Measurements from ENCODE around the gene PTP4A2. TPM values are rescaled to one million over a fixed set of nuclear protein-coding genes. Genes with fewer than 3 reads are reported as not detected.

PTP4A2 gene
- polyA plus RNA-seq, 1 of the 3 experiments (the other 2 are of a cell fraction): 41.7 TPM

DNA sequence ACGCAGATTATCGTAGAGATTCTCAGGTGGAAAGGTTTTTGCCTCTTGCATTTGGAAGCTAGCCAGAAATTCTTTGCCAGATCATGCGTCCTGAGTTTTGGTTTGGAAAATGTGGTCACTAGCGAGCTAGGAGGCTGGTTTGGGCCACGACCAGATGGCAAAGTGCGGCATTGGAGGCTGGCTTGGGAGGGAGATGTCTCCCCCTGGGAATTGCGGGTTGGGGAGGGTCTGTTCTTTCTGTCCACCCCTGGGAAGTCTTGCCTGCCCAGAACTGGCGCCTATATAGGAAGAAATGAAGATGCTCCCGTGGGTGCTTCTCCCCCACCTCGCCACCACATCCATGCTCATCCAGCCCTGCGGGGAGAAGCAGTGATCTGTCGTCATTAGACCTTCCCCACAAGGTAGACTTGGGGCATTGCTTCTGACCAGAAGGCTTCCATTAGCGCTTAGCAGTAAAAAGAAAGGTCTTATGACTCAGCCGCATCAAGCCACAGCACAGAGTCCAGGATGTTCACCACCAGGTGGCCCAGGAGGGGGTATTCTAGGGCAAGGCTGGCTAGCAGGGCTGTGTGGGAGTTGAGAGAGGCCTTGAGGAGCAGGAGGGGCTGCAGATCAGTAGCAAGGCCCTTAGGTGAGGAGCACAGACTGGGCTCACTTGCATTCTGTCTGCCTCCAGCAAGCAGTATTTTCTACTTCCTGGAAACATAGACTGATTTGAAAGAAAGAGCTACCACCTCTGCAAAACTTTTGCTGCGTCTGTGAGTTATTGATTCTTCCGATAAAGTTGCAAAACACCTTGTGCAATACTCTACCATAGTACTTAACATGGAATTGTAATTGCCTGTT, 1.5 kb upstream of the PTP4A2 start:
- H3K9me3 ChIP-seq: no peaks in the 10 kb centered on the region
- H3K4me1 ChIP-seq (ENCODE audit: control insufficient read depth in 1 of 2, insufficient read depth in 2 of 2, low read depth in 1 of 2, low read length in 1 of 2): peaks cover 10 to 30% of the 10 kb centered on the region in 2 experiments
- peaks cover 28% of the 10 kb centered on the region for H4K20me1 ChIP-seq (ENCODE audit: insufficient read depth)
- peak overlapping the region; percentile 6 to 69; a peak in 1 of 4 replicates for H3K27ac ChIP-seq (ENCODE audit: low read depth in 2 of 2, low read length in 1 of 2)
- no peaks in the 10 kb centered on the region for H3K27me3 ChIP-seq (ENCODE audit: insufficient read depth)
- H3K9me2 ChIP-seq: no peaks in the 10 kb centered on the region
- WGBS (ENCODE audit: low lambda C conversion rate): 71% methylated on average over 15 of the region's 16 CpGs
- TF ChIP-seq ELF1 (IDR thresholded peaks at IDR 0.05): no peak
- peak; percentile 63 for TF ChIP-seq SMC3 (IDR thresholded peaks at IDR 0.05; ENCODE audit: low read depth, low read length)
- no peak for TF ChIP-seq GATA2 (CRISPR knock-in tag; IDR thresholded peaks at IDR 0.05)
- peak; percentile 61 for TF ChIP-seq FOSL2 (IDR thresholded peaks at IDR 0.05; ENCODE audit: borderline replicate concordance, low read depth)
- peak; percentile 61; the same call in 1 of the 2 replicates for TF ChIP-seq TCF12 (IDR thresholded peaks at IDR 0.05)
- peak; percentile 52 for TF ChIP-seq RAD21 (IDR thresholded peaks at IDR 0.05; ENCODE audit: low read length)
- TF ChIP-seq NFIC (IDR thresholded peaks at IDR 0.05; ENCODE audit: borderline replicate concordance): no peak
- TF ChIP-seq, protein P1, sequence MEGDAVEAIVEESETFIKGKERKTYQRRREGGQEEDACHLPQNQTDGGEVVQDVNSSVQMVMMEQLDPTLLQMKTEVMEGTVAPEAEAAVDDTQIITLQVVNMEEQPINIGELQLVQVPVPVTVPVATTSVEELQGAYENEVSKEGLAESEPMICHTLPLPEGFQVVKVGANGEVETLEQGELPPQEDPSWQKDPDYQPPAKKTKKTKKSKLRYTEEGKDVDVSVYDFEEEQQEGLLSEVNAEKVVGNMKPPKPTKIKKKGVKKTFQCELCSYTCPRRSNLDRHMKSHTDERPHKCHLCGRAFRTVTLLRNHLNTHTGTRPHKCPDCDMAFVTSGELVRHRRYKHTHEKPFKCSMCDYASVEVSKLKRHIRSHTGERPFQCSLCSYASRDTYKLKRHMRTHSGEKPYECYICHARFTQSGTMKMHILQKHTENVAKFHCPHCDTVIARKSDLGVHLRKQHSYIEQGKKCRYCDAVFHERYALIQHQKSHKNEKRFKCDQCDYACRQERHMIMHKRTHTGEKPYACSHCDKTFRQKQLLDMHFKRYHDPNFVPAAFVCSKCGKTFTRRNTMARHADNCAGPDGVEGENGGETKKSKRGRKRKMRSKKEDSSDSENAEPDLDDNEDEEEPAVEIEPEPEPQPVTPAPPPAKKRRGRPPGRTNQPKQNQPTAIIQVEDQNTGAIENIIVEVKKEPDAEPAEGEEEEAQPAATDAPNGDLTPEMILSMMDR (IDR thresholded peaks at IDR 0.05): peak; percentile 66
- TF ChIP-seq TAF1 (IDR thresholded peaks at IDR 0.05; ENCODE audit: borderline replicate concordance, low read depth, low read length): no peak
- H2AFZ ChIP-seq (ENCODE audit: low read depth): no peak overlapping the region; the same call in 1 of the 2 replicates
- ChIA-PET CTCF (interaction anchor here (0.6 to 3.7 kb wide), 11 partner anchors 9 to 586 kb away, joined by 3 to 40 read pairs (median 4); no protein-coding TSS in a partner anchor), POLR2A (interaction anchor here (0.8 kb wide), 1 partner anchor 12 kb away, joined by 3 read pairs; no protein-coding TSS in a partner anchor)
- no peak overlapping the region for H3K4me3 ChIP-seq (ENCODE audit: low read depth in 2 of 2, low read length in 1 of 2)
- peaks cover 30% of the 10 kb centered on the region for H3K79me2 ChIP-seq (ENCODE audit: insufficient read depth)
- peaks cover 18% of the 10 kb centered on the region for H3F3A ChIP-seq (replicated peaks; ENCODE audit: insufficient read depth)
- peak; percentile 62 for DNase-seq
- H3K9ac ChIP-seq: no peak overlapping the region
- no peaks in the 10 kb centered on the region for H3K36me3 ChIP-seq (replicated peaks in 1 of 2; ENCODE audit: control insufficient read depth in 1 of 2, insufficient read depth in 2 of 2, low read length in 1 of 2)
- no peak overlapping the region for H3K4me2 ChIP-seq

DNA sequence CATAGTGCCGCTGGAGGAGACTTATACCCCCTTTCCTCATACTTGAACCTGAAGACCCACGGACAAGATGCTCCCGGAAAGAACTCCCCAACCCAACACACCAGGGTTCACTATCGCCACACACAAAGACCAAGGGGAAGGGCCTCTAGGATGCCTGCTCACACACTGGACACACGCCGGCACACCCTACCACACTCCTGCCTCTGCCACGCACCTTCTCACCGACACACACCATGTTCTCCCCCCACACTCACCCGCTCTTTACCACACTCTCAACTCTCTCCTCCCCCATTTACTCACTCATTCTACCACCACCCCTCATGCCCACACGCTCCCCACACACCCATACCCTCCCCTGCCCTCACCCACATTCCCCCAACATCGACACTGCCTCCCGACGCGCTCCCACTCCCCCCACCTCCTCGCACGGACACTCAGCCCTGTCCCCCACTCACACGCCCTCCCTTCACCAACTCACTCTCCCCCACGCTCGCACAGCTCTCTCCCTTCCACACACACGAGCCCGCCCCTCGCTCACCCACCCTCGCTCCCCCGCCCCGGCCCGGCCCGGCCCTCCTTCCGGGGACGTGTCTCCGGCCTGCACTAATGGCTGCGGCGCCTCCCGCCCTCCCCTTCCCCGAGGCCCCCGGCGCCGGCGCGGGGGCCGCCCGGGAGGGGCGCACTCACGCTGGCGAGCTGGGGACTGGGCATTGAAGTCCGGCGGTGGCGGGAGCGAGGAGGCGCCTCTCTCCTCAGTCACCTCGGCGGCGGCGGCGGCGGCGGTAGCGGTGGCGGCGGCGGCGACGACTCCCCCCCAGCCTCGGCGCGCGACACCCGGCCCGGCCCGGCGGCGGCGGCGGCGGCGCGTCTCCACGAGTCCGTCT, 626 bp downstream of the PTP4A2 start:
- H2AFZ ChIP-seq (ENCODE audit: low read depth): no peak overlapping the region
- ChIA-PET CTCF (interaction anchor here (0.5 to 3.7 kb wide), 21 partner anchors 11 to 273 kb away, joined by 3 to 40 read pairs (median 4); no protein-coding TSS in a partner anchor), POLR2A (interaction anchor here (0.6 to 1.5 kb wide), 6 partner anchors 10 to 183 kb away, joined by 3 to 4 read pairs (median 3); no protein-coding TSS in a partner anchor)
- H4K20me1 ChIP-seq (ENCODE audit: insufficient read depth): peaks cover 49% of the 10 kb centered on the region
- H3F3A ChIP-seq (replicated peaks; ENCODE audit: insufficient read depth): peaks cover 38% of the 10 kb centered on the region
- peak overlapping the region; percentile 66 for H3K9ac ChIP-seq
- peaks cover 52% of the 10 kb centered on the region for H3K79me2 ChIP-seq (ENCODE audit: insufficient read depth)
- peaks cover 13 to 51% of the 10 kb centered on the region in 2 experiments for H3K4me1 ChIP-seq (ENCODE audit: control insufficient read depth in 1 of 2, insufficient read depth in 2 of 2, low read depth in 1 of 2, low read length in 1 of 2)
- peak; percentile 89 for DNase-seq
- H3K4me3 ChIP-seq (ENCODE audit: low read depth in 2 of 2, low read length in 1 of 2): peak overlapping the region; percentile 58 to 78
- H3K27ac ChIP-seq (ENCODE audit: low read depth in 2 of 2, low read length in 1 of 2): peak overlapping the region; percentile 76 to 80
- H3K4me2 ChIP-seq: peak overlapping the region; percentile 73
- peaks cover 0 to 8% of the 10 kb centered on the region in 2 experiments for H3K36me3 ChIP-seq (replicated peaks in 1 of 2; ENCODE audit: control insufficient read depth in 1 of 2, insufficient read depth in 2 of 2, low read length in 1 of 2)
- H3K9me3 ChIP-seq: no peaks in the 10 kb centered on the region
- no peaks in the 10 kb centered on the region for H3K9me2 ChIP-seq
- no peaks in the 10 kb centered on the region for H3K27me3 ChIP-seq (ENCODE audit: insufficient read depth)
- TF ChIP-seq TAF1 (IDR thresholded peaks at IDR 0.05; ENCODE audit: borderline replicate concordance, low read depth, low read length) (peak; percentile 28; the same call in 1 of the 2 replicates), FOSL2 (IDR thresholded peaks at IDR 0.05; ENCODE audit: borderline replicate concordance, low read depth) (no peak), SIN3A (IDR thresholded peaks at IDR 0.05; ENCODE audit: borderline replicate concordance, low read depth, low read length) (0 out of 2 replicates have a peak, but pooled peaks have one; percentile 24), EZH2phosphoT487 (IDR thresholded peaks at IDR 0.05; ENCODE audit: borderline replicate concordance, low read depth) (no peak), NRF1 (IDR thresholded peaks at IDR 0.05; ENCODE audit: low read depth, low read length) (no peak), TEAD4 (IDR thresholded peaks at IDR 0.05; ENCODE audit: borderline replicate concordance, insufficient read depth) (no peak), MXI1 (IDR thresholded peaks at IDR 0.05; ENCODE audit: low read depth, low read length) (peak; percentile 77), YY1 (IDR thresholded peaks at IDR 0.05; ENCODE audit: low read depth) (peak; percentile 58; the same call in 1 of the 2 replicates), POLR2AphosphoS5 (IDR thresholded peaks at IDR 0.05; ENCODE audit: low read depth, low read length) (0 out of 2 replicates have a peak, but pooled peaks have one; percentile 0), RAD21 (IDR thresholded peaks at IDR 0.05; ENCODE audit: low read length) (0 out of 2 replicates have a peak, but pooled peaks have one; percentile 3), FOXM1 (IDR thresholded peaks at IDR 0.05; ENCODE audit: low read depth) (no peak), RXRA (IDR thresholded peaks at IDR 0.05; ENCODE audit: borderline replicate concordance, low read depth) (no peak), FOXJ3 (CRISPR knock-in tag; IDR thresholded peaks at IDR 0.05) (no peak), GABPA (IDR thresholded peaks at IDR 0.05; ENCODE audit: low read depth) (peak; percentile 37; the same call in 1 of the 2 replicates)
- TF ChIP-seq, protein P2, sequence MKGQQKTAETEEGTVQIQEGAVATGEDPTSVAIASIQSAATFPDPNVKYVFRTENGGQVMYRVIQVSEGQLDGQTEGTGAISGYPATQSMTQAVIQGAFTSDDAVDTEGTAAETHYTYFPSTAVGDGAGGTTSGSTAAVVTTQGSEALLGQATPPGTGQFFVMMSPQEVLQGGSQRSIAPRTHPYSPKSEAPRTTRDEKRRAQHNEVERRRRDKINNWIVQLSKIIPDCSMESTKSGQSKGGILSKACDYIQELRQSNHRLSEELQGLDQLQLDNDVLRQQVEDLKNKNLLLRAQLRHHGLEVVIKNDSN (IDR thresholded peaks at IDR 0.05; ENCODE audit: borderline replicate concordance, low read depth): no peak
- 1% methylated on average over 29 of the region's 78 CpGs for WGBS (ENCODE audit: low lambda C conversion rate)

All from SK-N-SH (cell line).